HepG2 (cell line): Measurements from ENCODE around the gene ZNF618. TPM values are rescaled to one million over a fixed set of nuclear protein-coding genes. Genes with fewer than 3 reads are reported as not detected.

Source experiments
- FOXK1 ChIP-seq: sonication (generic); formaldehyde crosslinking; IDR thresholded peaks from 2 replicates; pipeline ENCODE4 v1.4.0; 2020; ENCODE audit warnings: low read depth, missing genetic modification reagents, borderline replicate concordance
- GZF1 ChIP-seq: sonication (generic); formaldehyde crosslinking; IDR thresholded peaks from 2 replicates; pipeline ENCODE4 v1.5.1; 2020; ENCODE audit warnings: mild to moderate bottlenecking, missing genetic modification reagents
- KAT8 ChIP-seq: IDR thresholded peaks from 2 replicates; pipeline ENCODE4 v1.6.1; 2016; ENCODE audit warnings: missing genetic modification reagents, missing compliant biosample characterization
- KLF11 ChIP-seq: IDR thresholded peaks from 2 replicates; pipeline ENCODE4 v1.6.1; 2016; ENCODE audit warnings: missing compliant biosample characterization
- KLF16 ChIP-seq, 2 experiments: sonication (generic) in 1 of 2; formaldehyde crosslinking in 1 of 2; IDR thresholded peaks; 2 replicates each; pipeline versions ENCODE4 v1.6.1 to v1.8.0; 2016 to 2023; ENCODE audit warnings: missing genetic modification reagents in 2 of 2, missing compliant biosample characterization in 1 of 2
- NFE2L1 ChIP-seq: sonication (generic); formaldehyde crosslinking; IDR thresholded peaks from 2 replicates; pipeline ENCODE4 v1.4.0; 2020; ENCODE audit warnings: missing genetic modification reagents, mild to moderate bottlenecking, borderline replicate concordance
- NFIB ChIP-seq: sonication (generic); formaldehyde crosslinking; IDR thresholded peaks from 2 replicates; pipeline ENCODE4 v1.9.0; 2021; ENCODE audit warnings: missing genetic modification reagents, mild to moderate bottlenecking, borderline replicate concordance
- POGK ChIP-seq: sonication (generic); formaldehyde crosslinking; conservative IDR thresholded peaks from 2 replicates; pipeline ENCODE4 v1.8.0; 2022; ENCODE audit warnings: mild to moderate bottlenecking, moderate library complexity, missing genetic modification reagents
- TAF1 ChIP-seq: sonication (generic); formaldehyde crosslinking; IDR thresholded peaks from 2 replicates; pipeline ENCODE4 v1.4.0; 2020; ENCODE audit warnings: missing genetic modification reagents
- ZFYVE20 ChIP-seq: sonication (generic); formaldehyde crosslinking; IDR thresholded peaks from 2 replicates; pipeline ENCODE4 v1.8.0; 2023; ENCODE audit warnings: low read depth, mild to moderate bottlenecking, moderate library complexity, missing genetic modification reagents, borderline replicate concordance
- ZMYM3 ChIP-seq: sonication (generic); formaldehyde crosslinking; IDR thresholded peaks from 2 replicates; pipeline ENCODE4 v1.5.1; 2020; ENCODE audit warnings: mild to moderate bottlenecking, missing genetic modification reagents
- ZNF3 ChIP-seq: IDR thresholded peaks from 2 replicates; pipeline ENCODE4 v1.7.0; 2017; ENCODE audit warnings: inconsistent platforms
- ZNF460 ChIP-seq: sonication (generic); formaldehyde crosslinking; IDR thresholded peaks from 2 replicates; pipeline ENCODE4 v1.5.1; 2020; ENCODE audit warnings: missing genetic modification reagents, mild to moderate bottlenecking, borderline replicate concordance
- ZNF816 ChIP-seq: sonication (generic); formaldehyde crosslinking; IDR thresholded peaks from 2 replicates; pipeline ENCODE4 v1.8.0; 2022; ENCODE audit warnings: missing genetic modification reagents, mild to moderate bottlenecking, borderline replicate concordance
- polyA plus RNA-seq, 8 experiments: library from polyadenylated mRNA; depleted of rRNA in 3 of 8; stranded (reverse) in 7 of 8; unstranded in 1 of 8; fragments of >200 nt; fragmentation: Illumina TruSeq in 4 of 8; extraction: Trizol in 4 of 8; gene quantifications; 2 replicates each; pipeline versions ENCODE4 v1.2.1 to v1.2.3, GENCODE V29; 2011 to 2016; ENCODE audit warnings: low read depth in 4 of 8, missing spikeins in 1 of 8, mixed read lengths in 1 of 8; ENCODE audit not compliant: insufficient read depth in 1 of 8
- total RNA-seq, 5 experiments: library from RNA; depleted of rRNA; stranded (reverse); fragments of >200 nt; fragmentation: Illumina TruSeq; extraction: Trizol; gene quantifications; 2 replicates each; pipeline ENCODE4 v1.2.3, GENCODE V29; 2016; ENCODE audit warnings: low read depth in 1 of 5
- TF ChIP-seq, protein P1 (sequence below): sonication (generic); formaldehyde crosslinking; conservative IDR thresholded peaks from 2 replicates; pipeline ENCODE4 v1.4.0; 2020; ENCODE audit warnings: missing genetic modification reagents
- TF ChIP-seq, protein P2 (sequence below): sonication (generic); formaldehyde crosslinking; IDR thresholded peaks from 2 replicates; pipeline ENCODE4 v1.4.0; 2020; ENCODE audit warnings: missing genetic modification reagents
- TF ChIP-seq, protein P3 (sequence below): sonication (generic); formaldehyde crosslinking; IDR thresholded peaks from 2 replicates; pipeline ENCODE4 v1.4.0; 2020; ENCODE audit warnings: missing genetic modification reagents, borderline replicate concordance

ZNF618 gene
- total and polyA plus RNA-seq, 2 of the 13 experiments (the other 11 are each of a cell fraction or from before 2014, with no cell fraction given) = 0.07 TPM

DNA sequence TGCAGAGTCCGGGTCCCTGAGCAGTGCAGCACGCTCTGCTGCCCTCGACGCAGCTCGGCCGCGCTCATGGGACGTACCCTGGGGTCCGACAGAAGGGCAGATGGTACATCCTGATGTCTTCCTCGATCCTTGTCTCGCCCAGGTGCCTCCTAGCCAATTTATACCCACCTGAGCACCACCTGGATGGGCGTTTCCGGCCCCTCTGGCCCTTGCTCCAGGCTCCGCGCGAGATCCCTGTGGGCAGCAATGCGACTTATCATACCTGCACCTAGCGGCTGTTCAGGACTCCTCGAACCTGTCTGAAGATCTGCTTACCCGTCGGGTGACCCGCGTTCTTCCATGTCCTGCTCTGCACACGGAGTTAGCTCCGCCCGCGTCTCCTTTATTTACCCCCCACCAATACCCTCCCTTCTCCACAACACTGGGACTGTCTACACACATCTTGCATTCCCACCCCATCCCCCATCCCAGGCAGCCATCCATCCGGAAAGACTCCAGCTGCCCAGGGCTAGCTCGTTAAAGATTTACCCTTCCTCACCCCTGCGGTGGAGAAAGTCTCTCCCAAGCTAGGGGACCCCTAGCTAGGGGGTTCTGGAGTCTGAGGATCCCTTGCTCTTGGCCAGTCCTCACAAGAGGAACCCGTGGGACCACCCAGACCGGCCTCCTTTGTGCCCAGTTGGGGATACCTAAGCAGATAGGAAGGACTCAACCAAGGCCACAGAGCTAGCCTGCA, 223.0 kb downstream of the ZNF618 start, which contains the start of gene KIF12 (continued):
- TF ChIP-seq, protein P1, sequence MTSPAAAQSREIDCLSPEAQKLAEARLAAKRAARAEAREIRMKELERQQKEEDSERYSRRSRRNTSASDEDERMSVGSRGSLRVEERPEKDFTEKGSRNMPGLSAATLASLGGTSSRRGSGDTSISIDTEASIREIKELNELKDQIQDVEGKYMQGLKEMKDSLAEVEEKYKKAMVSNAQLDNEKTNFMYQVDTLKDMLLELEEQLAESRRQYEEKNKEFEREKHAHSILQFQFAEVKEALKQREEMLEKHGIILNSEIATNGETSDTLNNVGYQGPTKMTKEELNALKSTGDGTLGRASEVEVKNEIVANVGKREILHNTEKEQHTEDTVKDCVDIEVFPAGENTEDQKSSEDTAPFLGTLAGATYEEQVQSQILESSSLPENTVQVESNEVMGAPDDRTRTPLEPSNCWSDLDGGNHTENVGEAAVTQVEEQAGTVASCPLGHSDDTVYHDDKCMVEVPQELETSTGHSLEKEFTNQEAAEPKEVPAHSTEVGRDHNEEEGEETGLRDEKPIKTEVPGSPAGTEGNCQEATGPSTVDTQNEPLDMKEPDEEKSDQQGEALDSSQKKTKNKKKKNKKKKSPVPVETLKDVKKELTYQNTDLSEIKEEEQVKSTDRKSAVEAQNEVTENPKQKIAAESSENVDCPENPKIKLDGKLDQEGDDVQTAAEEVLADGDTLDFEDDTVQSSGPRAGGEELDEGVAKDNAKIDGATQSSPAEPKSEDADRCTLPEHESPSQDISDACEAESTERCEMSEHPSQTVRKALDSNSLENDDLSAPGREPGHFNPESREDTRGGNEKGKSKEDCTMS (CRISPR knock-in tag) = no peak
- no peak for TF ChIP-seq NFIB (CRISPR knock-in tag)
- TF ChIP-seq KAT8 = peak; percentile 64
- TF ChIP-seq POGK = 0 out of 2 replicates have a peak, but pooled peaks have one; percentile 20
- TF ChIP-seq, protein P2, sequence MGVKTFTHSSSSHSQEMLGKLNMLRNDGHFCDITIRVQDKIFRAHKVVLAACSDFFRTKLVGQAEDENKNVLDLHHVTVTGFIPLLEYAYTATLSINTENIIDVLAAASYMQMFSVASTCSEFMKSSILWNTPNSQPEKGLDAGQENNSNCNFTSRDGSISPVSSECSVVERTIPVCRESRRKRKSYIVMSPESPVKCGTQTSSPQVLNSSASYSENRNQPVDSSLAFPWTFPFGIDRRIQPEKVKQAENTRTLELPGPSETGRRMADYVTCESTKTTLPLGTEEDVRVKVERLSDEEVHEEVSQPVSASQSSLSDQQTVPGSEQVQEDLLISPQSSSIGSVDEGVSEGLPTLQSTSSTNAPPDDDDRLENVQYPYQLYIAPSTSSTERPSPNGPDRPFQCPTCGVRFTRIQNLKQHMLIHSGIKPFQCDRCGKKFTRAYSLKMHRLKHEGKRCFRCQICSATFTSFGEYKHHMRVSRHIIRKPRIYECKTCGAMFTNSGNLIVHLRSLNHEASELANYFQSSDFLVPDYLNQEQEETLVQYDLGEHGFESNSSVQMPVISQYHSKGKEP (CRISPR knock-in tag) = no peak
- TF ChIP-seq KLF16 (CRISPR knock-in tag; IDR thresholded peaks at IDR 0.05) = no peak
- no peak for TF ChIP-seq GZF1 (CRISPR knock-in tag)
- peak; percentile 35; the same call in 1 of the 2 replicates for TF ChIP-seq TAF1 (CRISPR knock-in tag)
- no peak for TF ChIP-seq ZFYVE20 (CRISPR knock-in tag)
- TF ChIP-seq, protein P3, sequence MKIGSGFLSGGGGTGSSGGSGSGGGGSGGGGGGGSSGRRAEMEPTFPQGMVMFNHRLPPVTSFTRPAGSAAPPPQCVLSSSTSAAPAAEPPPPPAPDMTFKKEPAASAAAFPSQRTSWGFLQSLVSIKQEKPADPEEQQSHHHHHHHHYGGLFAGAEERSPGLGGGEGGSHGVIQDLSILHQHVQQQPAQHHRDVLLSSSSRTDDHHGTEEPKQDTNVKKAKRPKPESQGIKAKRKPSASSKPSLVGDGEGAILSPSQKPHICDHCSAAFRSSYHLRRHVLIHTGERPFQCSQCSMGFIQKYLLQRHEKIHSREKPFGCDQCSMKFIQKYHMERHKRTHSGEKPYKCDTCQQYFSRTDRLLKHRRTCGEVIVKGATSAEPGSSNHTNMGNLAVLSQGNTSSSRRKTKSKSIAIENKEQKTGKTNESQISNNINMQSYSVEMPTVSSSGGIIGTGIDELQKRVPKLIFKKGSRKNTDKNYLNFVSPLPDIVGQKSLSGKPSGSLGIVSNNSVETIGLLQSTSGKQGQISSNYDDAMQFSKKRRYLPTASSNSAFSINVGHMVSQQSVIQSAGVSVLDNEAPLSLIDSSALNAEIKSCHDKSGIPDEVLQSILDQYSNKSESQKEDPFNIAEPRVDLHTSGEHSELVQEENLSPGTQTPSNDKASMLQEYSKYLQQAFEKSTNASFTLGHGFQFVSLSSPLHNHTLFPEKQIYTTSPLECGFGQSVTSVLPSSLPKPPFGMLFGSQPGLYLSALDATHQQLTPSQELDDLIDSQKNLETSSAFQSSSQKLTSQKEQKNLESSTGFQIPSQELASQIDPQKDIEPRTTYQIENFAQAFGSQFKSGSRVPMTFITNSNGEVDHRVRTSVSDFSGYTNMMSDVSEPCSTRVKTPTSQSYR (CRISPR knock-in tag) = peak; percentile 94
- no peak for TF ChIP-seq ZNF3 (CRISPR knock-in tag)
- no peak for TF ChIP-seq NFE2L1 (CRISPR knock-in tag)
- TF ChIP-seq ZNF460 (CRISPR knock-in tag) = no peak
- peak; percentile 57; the same call in 1 of the 2 replicates for TF ChIP-seq FOXK1
- no peak for TF ChIP-seq ZNF816 (CRISPR knock-in tag)
- no peak for TF ChIP-seq KLF11 (CRISPR knock-in tag)
- TF ChIP-seq ZMYM3 (CRISPR knock-in tag) = peak; percentile 57; the same call in 1 of the 2 replicates
